ENCODE measurements around the gene TBC1D30.

TBC1D30 gene

DNA sequence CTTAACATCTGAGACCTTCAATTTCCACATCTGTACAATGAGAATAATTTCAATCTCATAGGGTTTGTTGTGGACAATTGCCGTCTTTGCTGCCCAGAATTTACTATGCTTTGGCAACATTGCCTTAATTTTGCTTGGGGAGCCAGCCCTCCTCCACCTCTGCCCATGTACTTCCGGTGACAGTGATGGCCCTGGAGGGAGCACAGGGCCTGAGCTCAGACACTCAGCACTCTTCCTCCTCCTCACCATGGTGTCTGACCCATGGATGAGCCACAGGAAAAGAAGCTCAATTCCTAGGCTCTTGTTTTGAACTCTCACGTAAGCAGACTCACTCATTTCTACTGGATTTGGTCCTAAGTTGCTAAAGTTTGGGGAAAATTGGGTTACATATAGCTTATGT, 58.2 kb downstream of the TBC1D30 start:
- Histone ChIP-seq H3K9ac (ENCODE audit: low read depth, low read length) (no peak overlapping the region), H3K9me3 (ENCODE audit: control insufficient read depth, insufficient read depth, low read length) (no peaks in the 10 kb centered on the region), H3K36me3 (ENCODE audit: control insufficient read depth, insufficient read depth, low read length) (no peaks in the 10 kb centered on the region), H3K4me3 (ENCODE audit: low read depth, low read length) (no peak overlapping the region), H3K27me3 (ENCODE audit: control insufficient read depth, insufficient read depth, low read length) (no peaks in the 10 kb centered on the region), H3K4me1 (ENCODE audit: control insufficient read depth, insufficient read depth, low read length) (peaks cover 5% of the 10 kb centered on the region)

DNA sequence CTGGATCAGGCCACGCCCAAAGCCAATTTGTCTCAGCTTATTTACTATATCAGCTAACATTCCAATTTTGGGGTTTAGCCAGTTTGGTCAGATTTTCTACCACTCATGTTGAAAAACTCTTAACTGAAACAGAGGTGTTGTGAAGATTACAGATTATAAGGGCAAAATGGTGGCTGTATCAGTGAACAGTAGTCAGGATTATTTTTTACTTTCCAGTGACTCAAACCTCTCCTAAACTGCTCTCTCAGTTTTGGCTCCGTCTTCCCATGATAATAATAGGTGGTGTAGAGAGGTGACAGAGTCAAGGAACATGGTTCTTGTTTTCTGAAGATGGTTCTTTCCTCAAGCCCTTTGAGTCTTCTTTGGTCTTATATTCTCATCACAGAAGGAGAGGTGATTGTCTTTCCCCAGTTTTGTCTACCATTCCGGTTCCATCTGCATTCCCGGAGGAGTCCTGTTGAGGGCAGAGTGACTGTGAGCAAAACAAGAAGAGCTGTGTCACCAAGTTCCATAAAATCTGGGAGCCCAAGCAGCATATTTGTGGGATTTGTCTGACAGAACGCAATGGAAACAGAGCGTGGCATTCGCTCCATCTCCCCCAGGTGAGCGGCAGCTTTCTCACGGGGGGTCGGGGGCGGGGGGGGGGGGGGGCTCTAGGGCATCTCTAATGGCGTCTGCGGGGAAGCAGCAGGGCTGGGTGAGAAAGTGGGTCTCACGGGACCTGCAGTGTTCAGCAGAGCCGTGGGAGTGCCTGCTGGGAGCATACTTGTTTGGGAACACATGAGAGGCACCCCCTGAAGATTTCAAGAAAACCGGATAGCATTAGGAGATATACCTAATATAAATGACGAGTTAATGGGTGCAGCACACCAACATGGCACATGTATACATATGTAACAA, 59.1 kb downstream of the TBC1D30 start:
- Histone ChIP-seq H3K9ac (ENCODE audit: low read depth, low read length) (no peak overlapping the region), H3K36me3 (ENCODE audit: control insufficient read depth, insufficient read depth, low read length) (no peaks in the 10 kb centered on the region), H3K27me3 (ENCODE audit: control insufficient read depth, insufficient read depth, low read length) (no peaks in the 10 kb centered on the region), H3K4me1 (ENCODE audit: control insufficient read depth, insufficient read depth, low read length) (peaks cover 5% of the 10 kb centered on the region), H3K4me3 (ENCODE audit: low read depth, low read length) (no peak overlapping the region), H3K9me3 (ENCODE audit: control insufficient read depth, insufficient read depth, low read length) (no peaks in the 10 kb centered on the region)

DNA sequence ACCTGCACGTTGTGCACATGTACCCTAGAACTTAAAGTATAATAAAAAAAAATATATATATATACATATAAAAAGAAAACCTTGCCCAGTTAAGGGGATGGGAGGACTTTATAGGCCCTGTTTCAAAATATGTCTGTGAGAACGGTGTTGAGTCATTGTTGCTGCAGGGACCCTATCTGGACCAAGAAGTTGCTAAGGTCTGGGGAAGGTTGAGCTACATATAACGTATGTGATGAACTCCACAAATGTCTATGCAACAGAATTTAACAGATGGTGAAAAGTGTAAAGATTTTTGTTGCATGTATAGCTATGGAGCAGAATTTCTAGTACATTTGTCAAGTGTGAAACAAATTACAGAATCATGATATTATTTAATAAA, 59.7 kb downstream of the TBC1D30 start:
- Histone ChIP-seq H3K4me1 (ENCODE audit: control insufficient read depth, insufficient read depth, low read length) (peaks cover 8% of the 10 kb centered on the region), H3K27me3 (ENCODE audit: control insufficient read depth, insufficient read depth, low read length) (no peaks in the 10 kb centered on the region), H3K36me3 (ENCODE audit: control insufficient read depth, insufficient read depth, low read length) (no peaks in the 10 kb centered on the region), H3K9ac (ENCODE audit: low read depth, low read length) (no peak overlapping the region), H3K9me3 (ENCODE audit: control insufficient read depth, insufficient read depth, low read length) (no peaks in the 10 kb centered on the region), H3K4me3 (ENCODE audit: low read depth, low read length) (no peak overlapping the region)

DNA sequence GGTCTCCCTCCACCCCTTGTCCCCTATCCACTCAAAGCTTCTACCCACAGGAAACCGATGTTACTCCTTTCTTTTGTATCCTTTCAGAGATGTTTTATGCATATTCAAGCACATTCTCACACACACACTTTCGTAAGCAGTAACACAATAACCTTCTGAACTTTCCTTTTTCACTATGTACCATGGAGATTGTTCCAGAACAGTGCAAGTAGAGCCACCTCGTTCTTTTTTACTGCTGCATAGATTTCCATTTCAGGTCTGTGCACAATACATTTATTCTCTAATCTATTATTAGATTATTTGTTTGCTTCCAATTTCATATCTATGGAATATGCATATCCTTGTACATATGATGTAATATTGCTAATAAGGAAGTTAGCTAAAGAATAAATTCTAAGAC, 60.3 kb downstream of the TBC1D30 start:
- Histone ChIP-seq H3K36me3 (ENCODE audit: control insufficient read depth, insufficient read depth, low read length) (no peaks in the 10 kb centered on the region), H3K27me3 (ENCODE audit: control insufficient read depth, insufficient read depth, low read length) (no peaks in the 10 kb centered on the region), H3K9me3 (ENCODE audit: control insufficient read depth, insufficient read depth, low read length) (no peaks in the 10 kb centered on the region), H3K9ac (ENCODE audit: low read depth, low read length) (no peak overlapping the region), H3K4me3 (ENCODE audit: low read depth, low read length) (no peak overlapping the region), H3K4me1 (ENCODE audit: control insufficient read depth, insufficient read depth, low read length) (peaks cover 12% of the 10 kb centered on the region)

DNA sequence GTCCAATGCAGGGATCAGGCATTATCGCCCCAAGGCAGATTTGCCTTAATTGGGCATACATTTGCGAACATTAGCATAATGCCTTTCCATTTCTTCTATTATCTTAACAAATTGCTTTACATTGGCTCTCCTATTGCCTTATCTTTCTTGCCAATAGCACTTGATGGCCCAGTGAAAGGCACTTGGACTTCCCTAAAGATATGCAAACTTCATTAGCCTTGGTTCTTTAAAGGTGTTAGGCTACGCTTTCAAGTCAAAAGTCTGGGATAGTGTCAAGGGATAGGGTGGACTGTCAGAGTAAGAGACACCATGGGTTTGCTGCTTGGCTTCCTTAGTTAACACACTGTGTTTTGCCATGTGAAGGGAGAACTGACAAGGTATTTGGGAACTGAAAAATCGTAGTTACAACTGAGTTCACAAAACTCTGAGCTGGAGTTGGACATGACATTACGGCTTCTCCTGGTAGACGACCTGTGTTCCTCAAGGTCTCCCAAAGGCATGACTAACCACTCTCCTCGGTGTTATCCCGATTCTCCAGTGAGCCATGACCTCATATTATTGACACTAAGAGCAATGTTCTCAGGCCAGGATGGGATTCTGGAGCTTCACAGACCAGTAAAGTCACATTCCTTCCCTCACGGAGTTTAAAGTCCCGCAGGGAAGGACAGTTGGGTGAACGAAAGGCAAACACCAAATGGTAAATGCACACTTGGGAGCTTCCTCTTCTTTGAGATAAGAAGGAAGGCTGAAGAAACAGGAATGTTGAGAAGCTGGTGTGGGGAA, 65.2 kb downstream of the TBC1D30 start:
- no peaks in the 10 kb centered on the region for H3K36me3 ChIP-seq (ENCODE audit: control insufficient read depth, insufficient read depth, low read length)
- H3K4me1 ChIP-seq (ENCODE audit: control insufficient read depth, insufficient read depth, low read length), result peaks cover 18% of the 10 kb centered on the region
- H3K4me3 ChIP-seq (ENCODE audit: low read depth, low read length), result peak overlapping the region; percentile 16
- no peaks in the 10 kb centered on the region for H3K9me3 ChIP-seq (ENCODE audit: control insufficient read depth, insufficient read depth, low read length)
- no peak overlapping the region for H3K9ac ChIP-seq (ENCODE audit: low read depth, low read length)
- no peaks in the 10 kb centered on the region for H3K27me3 ChIP-seq (ENCODE audit: control insufficient read depth, insufficient read depth, low read length)

DNA sequence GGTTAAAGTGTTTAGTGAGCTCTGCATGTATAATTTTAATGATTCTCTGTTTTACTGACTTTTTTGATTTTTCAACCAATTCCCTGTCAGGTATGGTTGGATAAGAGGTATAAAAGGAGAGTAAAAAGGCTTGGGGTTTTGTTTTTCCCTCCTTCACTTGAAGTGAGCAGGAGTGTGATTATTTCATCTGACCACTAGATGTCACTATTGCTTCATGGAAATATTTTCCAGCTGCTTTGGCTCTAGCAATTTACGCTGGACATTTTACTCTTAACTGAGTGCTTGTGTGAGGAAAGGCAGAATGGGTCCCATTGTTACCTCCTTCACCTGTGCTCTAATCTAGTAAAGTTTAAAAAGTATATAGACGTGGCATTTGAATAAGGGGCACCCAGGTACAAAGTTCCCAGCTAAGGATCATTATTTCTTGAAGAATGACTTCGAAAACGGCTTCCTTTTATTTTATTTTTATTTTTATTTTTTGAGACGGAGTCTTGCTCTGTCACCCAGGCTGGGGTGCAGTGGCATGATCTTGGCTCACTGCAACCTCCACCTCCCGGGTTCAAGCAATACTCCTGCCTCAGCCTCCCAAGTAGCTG, 66.5 kb downstream of the TBC1D30 start:
- Histone ChIP-seq H3K27me3 (ENCODE audit: control insufficient read depth, insufficient read depth, low read length) (no peaks in the 10 kb centered on the region), H3K9ac (ENCODE audit: low read depth, low read length) (no peak overlapping the region), H3K4me1 (ENCODE audit: control insufficient read depth, insufficient read depth, low read length) (peaks cover 18% of the 10 kb centered on the region), H3K4me3 (ENCODE audit: low read depth, low read length) (no peak overlapping the region), H3K36me3 (ENCODE audit: control insufficient read depth, insufficient read depth, low read length) (no peaks in the 10 kb centered on the region), H3K9me3 (ENCODE audit: control insufficient read depth, insufficient read depth, low read length) (no peaks in the 10 kb centered on the region)

DNA sequence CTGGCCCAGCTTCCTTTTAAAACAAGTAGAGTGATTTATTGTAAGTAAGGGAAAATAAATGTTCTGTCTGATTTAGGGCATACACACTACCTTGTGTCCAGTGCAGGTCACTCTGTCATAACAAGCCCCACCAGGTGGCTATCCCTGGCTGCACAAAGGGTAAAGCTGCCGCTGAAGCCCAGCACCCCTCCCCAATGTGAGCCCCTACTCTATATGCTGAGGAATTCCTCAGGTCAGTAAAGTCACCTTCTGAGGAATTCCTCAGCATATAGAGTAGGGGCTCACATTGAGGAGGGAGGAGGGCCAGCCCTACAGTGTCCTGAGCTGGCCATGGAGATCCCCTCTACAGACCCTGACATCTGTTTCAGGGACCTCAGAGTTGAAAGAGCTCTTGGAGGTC, 67.2 kb downstream of the TBC1D30 start:
- H3K9me3 ChIP-seq (ENCODE audit: control insufficient read depth, insufficient read depth, low read length), result no peaks in the 10 kb centered on the region
- no peak overlapping the region for H3K9ac ChIP-seq (ENCODE audit: low read depth, low read length)
- peaks cover 18% of the 10 kb centered on the region for H3K4me1 ChIP-seq (ENCODE audit: control insufficient read depth, insufficient read depth, low read length)
- no peak overlapping the region for H3K4me3 ChIP-seq (ENCODE audit: low read depth, low read length)
- no peaks in the 10 kb centered on the region for H3K36me3 ChIP-seq (ENCODE audit: control insufficient read depth, insufficient read depth, low read length)
- H3K27me3 ChIP-seq (ENCODE audit: control insufficient read depth, insufficient read depth, low read length), result no peaks in the 10 kb centered on the region

DNA sequence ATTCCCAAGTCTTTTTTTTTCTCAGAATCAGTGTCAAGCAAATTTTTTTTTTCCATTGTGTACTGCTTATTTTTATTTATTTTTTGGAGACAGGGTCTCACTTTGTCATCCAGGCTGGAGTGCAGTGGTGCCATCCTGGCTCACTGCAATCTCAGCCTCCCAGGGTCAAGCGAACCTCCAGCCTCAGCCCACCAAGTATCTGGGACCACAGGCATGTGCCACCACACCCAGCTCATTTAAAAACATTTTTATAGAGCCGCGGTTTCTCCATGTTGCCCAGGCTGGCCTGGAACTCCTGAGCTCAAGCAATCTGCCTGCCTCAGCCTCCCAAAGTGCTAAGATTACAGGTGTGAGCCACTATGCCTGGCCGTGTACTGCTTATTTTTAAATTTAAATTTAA, 68.1 kb downstream of the TBC1D30 start:
- Histone ChIP-seq H3K9ac (ENCODE audit: low read depth, low read length) (no peak overlapping the region), H3K36me3 (ENCODE audit: control insufficient read depth, insufficient read depth, low read length) (no peaks in the 10 kb centered on the region), H3K9me3 (ENCODE audit: control insufficient read depth, insufficient read depth, low read length) (no peaks in the 10 kb centered on the region), H3K4me3 (ENCODE audit: low read depth, low read length) (no peak overlapping the region), H3K27me3 (ENCODE audit: control insufficient read depth, insufficient read depth, low read length) (no peaks in the 10 kb centered on the region), H3K4me1 (ENCODE audit: control insufficient read depth, insufficient read depth, low read length) (peaks cover 18% of the 10 kb centered on the region)

DNA sequence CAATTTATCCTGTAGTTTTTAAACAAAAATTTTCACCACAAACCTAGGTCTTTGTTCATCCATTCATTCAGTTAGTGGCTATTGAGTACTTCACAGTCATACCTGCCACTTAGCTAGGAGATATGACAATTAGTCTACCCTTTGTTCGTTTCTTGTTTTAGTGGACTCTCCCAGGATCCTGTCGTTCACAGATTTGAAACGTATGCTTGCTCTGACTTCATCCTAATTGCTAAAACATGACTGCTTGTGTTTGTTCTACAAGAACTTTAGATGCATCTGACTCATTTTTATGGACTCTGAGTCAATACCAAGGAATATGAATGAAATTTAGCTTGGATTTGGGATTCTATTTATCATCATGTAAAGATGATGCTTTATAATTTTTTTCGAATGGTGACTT, 69.5 kb downstream of the TBC1D30 start:
- H3K9me3 ChIP-seq (ENCODE audit: control insufficient read depth, insufficient read depth, low read length), result no peaks in the 10 kb centered on the region
- no peaks in the 10 kb centered on the region for H3K36me3 ChIP-seq (ENCODE audit: control insufficient read depth, insufficient read depth, low read length)
- H3K27me3 ChIP-seq (ENCODE audit: control insufficient read depth, insufficient read depth, low read length), result no peaks in the 10 kb centered on the region
- peaks cover 17% of the 10 kb centered on the region for H3K4me1 ChIP-seq (ENCODE audit: control insufficient read depth, insufficient read depth, low read length)
- H3K9ac ChIP-seq (ENCODE audit: low read depth, low read length), result no peak overlapping the region
- no peak overlapping the region for H3K4me3 ChIP-seq (ENCODE audit: low read depth, low read length)

DNA sequence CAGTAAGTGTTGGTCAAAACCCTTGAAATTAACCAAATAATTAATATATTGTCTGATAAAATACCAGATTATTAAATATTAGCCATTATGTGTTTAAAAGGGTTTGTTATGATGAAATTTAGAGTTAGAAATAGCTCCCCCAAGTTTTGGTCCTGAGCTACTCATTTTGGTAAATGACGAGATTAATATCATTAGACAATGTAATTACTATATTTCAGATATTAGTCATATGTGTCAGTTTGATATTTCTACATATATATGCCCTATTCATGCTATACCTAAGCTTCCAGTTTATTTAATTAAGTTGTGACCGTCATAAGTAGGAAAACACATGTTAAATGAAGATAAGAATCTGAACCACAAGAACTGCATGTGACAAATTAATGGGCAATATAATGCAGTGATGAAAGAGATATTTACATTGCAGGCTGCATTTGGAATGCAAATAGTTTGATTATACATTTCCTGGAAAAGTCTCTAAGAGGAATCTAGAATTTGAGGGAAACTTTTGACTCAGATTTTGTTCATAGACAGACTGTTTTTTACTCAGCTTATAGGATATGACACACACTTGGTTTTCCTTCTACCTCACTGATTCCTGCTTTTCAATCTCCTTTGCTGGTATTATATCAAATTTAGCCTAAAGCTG, 70.5 kb downstream of the TBC1D30 start:
- peaks cover 9% of the 10 kb centered on the region for H3K4me1 ChIP-seq (ENCODE audit: control insufficient read depth, insufficient read depth, low read length)
- H3K9ac ChIP-seq (ENCODE audit: low read depth, low read length), result no peak overlapping the region
- H3K9me3 ChIP-seq (ENCODE audit: control insufficient read depth, insufficient read depth, low read length), result no peaks in the 10 kb centered on the region
- H3K4me3 ChIP-seq (ENCODE audit: low read depth, low read length), result no peak overlapping the region
- H3K27me3 ChIP-seq (ENCODE audit: control insufficient read depth, insufficient read depth, low read length), result no peaks in the 10 kb centered on the region
- H3K36me3 ChIP-seq (ENCODE audit: control insufficient read depth, insufficient read depth, low read length), result no peaks in the 10 kb centered on the region

DNA sequence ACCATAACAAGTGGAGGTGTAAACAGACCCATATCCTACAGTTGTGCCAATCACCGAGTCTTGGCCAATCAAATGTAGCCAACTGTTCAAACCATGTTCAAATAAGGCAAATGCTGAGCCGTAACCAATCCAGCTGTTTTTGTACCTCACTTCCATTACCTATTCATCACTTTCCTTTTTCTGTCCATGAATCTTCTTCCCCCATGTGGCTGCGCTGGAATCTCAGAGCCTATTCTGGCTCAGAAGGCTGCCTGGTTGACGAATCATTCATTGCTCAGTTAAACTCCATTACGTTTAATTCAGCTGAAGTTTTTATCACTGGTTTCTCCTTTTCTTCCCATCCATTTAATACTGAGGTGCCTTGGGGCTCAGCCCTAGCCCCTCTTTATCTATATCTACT, 71.1 kb downstream of the TBC1D30 start:
- Histone ChIP-seq H3K4me1 (ENCODE audit: control insufficient read depth, insufficient read depth, low read length) (peaks cover 3% of the 10 kb centered on the region), H3K9ac (ENCODE audit: low read depth, low read length) (no peak overlapping the region), H3K27me3 (ENCODE audit: control insufficient read depth, insufficient read depth, low read length) (no peaks in the 10 kb centered on the region), H3K36me3 (ENCODE audit: control insufficient read depth, insufficient read depth, low read length) (no peaks in the 10 kb centered on the region), H3K9me3 (ENCODE audit: control insufficient read depth, insufficient read depth, low read length) (no peaks in the 10 kb centered on the region), H3K4me3 (ENCODE audit: low read depth, low read length) (no peak overlapping the region)
